Chondrocyte (in vitro differentiated cells): ENCODE data around the gene SMAD3. TPM values are rescaled to one million over a fixed set of nuclear protein-coding genes. Genes with fewer than 3 reads are reported as not detected.

ENCODE experiments used
- DNase-seq: peaks from one replicate; pipeline ENCODE4 v3.0.0; 2021; ENCODE audit warnings: mixed read lengths, low spot score
- H3K27ac Mint-ChIP-seq: one replicate; pipeline ENCODE4 v1.8.0; 2021; ENCODE audit warnings: mild to moderate bottlenecking, moderate library complexity, mixed read lengths; ENCODE audit not compliant: unreplicated experiment
- H3K27me3 Mint-ChIP-seq: 2 replicates; pipeline ENCODE4 v1.8.0; 2021; ENCODE audit warnings: low read depth, mixed read lengths
- H3K36me3 Mint-ChIP-seq: 2 replicates; pipeline ENCODE4 v1.8.0; 2021; ENCODE audit warnings: low read depth, mixed read lengths
- H3K4me1 Mint-ChIP-seq: 2 replicates; pipeline ENCODE4 v1.8.0; 2021; ENCODE audit warnings: low read depth, mild to moderate bottlenecking, mixed read lengths
- H3K4me3 Mint-ChIP-seq: one replicate; pipeline ENCODE4 v1.8.0; 2021; ENCODE audit warnings: mild to moderate bottlenecking, moderate library complexity, mixed read lengths; ENCODE audit not compliant: unreplicated experiment
- H3K9me3 Mint-ChIP-seq: 2 replicates; pipeline ENCODE4 v1.8.0; 2021; ENCODE audit warnings: low read depth, mixed read lengths
- total RNA-seq: library from RNA; stranded (reverse); gene quantifications from 3 replicates; pipeline ENCODE4 v1.2.1, GENCODE V29; 2021
- TF ChIP-seq, protein P1 (sequence below): fragments of 200-600 bp; sonication (generic); IDR thresholded peaks from 2 replicates; pipeline ENCODE4 v1.5.0; 2021; ENCODE audit warnings: antibody characterized with exemption, mild to moderate bottlenecking, moderate library complexity

SMAD3 gene
- total RNA-seq, 1 donor from 2014 or later: 23.2 TPM

DNA sequence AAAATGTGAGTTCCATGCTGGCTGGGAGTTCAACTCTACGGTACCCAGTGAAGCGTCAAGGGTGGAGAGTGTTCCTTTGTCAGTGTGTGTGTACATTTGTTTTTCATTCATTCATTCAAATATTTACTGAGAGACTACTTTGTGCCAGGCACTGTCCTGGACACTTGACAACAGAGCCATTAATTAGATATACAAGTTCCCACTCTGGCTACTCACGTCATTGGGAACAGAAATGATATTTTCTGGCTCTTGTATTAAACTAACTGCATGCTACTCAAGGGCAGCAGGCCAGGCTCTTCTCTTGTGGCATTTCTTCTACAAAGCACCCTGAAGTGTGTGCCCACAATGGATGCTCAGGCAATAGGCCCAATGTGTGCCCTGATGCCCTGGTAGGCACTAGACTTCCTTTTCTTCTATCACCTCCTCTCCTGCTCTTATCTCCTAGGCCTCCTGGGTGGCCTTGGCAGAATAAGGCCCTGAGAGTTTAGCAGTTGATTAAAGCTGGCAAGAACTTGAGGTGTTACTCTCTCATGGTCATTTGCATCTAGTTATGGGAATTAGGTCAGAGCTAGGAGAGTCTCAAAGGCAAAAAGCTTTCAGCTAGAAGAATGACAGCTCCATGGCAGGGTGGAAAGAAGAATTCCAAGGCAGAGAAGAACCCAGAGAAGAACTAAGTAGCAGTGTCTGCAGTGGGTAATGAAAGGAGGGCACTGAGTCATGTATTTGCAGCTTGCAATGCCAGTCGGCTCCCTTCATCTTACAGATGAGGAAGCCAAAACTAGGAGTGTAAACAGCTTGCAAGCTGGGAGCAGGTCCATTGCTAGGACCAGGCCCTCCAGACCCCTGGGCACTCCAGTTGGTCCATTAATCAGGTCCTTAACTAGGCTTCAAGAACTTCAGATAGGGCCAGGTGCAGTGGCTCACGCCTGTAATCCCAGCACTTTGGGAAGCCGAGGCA is 14.0 kb upstream of the SMAD3 start:
- no peaks in the 10 kb centered on the region for H3K36me3 Mint-ChIP-seq
- H3K9me3 Mint-ChIP-seq: no peaks in the 10 kb centered on the region
- no peaks in the 10 kb centered on the region for H3K27me3 Mint-ChIP-seq
- H3K27ac Mint-ChIP-seq: no peak overlapping the region
- TF ChIP-seq, protein P1, sequence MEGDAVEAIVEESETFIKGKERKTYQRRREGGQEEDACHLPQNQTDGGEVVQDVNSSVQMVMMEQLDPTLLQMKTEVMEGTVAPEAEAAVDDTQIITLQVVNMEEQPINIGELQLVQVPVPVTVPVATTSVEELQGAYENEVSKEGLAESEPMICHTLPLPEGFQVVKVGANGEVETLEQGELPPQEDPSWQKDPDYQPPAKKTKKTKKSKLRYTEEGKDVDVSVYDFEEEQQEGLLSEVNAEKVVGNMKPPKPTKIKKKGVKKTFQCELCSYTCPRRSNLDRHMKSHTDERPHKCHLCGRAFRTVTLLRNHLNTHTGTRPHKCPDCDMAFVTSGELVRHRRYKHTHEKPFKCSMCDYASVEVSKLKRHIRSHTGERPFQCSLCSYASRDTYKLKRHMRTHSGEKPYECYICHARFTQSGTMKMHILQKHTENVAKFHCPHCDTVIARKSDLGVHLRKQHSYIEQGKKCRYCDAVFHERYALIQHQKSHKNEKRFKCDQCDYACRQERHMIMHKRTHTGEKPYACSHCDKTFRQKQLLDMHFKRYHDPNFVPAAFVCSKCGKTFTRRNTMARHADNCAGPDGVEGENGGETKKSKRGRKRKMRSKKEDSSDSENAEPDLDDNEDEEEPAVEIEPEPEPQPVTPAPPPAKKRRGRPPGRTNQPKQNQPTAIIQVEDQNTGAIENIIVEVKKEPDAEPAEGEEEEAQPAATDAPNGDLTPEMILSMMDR: no peak
- no peak overlapping the region for H3K4me3 Mint-ChIP-seq
- H3K4me1 Mint-ChIP-seq: peaks cover 41% of the 10 kb centered on the region
- DNase-seq: no peak

DNA sequence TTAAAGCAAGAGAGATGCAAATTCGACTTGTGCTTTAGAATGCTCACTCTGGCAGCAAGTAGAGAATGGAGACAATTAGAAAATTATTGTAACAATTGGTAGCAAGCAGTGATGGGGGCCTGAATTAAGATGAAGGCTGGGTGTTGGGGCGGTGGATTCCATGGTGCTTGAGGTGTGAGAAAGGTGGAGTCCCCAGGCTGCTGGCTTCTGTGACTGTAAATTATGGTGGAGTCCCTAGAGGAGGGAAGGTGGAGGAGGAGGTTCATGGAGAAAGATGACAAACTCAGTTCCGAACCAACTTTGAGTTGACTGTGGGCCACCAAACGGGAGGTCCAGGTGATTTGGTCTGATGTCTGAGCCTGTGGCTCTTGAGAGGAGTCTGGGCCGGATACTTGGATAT is 10.7 kb upstream of the SMAD3 start:
- TF ChIP-seq, protein P1: no peak
- Mint-ChIP-seq H3K27me3 (no peaks in the 10 kb centered on the region), H3K9me3 (no peaks in the 10 kb centered on the region), H3K4me3 (no peak overlapping the region), H3K4me1 (peaks cover 28% of the 10 kb centered on the region), H3K27ac (no peak overlapping the region), H3K36me3 (no peaks in the 10 kb centered on the region)
- DNase-seq: no peak

DNA sequence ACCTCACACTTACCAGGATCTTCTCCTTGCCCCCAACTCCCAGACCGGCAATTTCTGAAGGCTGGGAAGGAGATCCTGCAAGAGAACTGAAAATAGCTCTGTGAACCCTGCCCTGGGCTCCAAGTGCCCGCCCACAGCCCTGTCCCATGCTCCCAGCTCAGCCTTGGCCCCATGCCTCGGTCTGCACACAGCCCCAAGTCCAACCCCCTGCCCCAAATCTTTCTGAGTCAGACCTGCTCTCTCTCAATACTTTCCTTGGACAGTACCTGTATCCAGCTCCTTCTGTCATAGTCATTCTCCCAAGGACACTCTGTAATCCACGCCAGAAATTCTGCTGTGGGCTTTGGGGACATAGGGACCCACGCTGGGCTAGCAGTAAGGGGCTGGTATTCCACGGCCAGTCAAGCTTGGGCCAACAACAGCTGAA is 6.3 kb upstream of the SMAD3 start:
- no peak for DNase-seq
- TF ChIP-seq, protein P1: no peak
- no peaks in the 10 kb centered on the region for H3K9me3 Mint-ChIP-seq
- H3K4me1 Mint-ChIP-seq: peaks cover 13% of the 10 kb centered on the region
- H3K27me3 Mint-ChIP-seq: no peaks in the 10 kb centered on the region
- no peak overlapping the region for H3K27ac Mint-ChIP-seq
- H3K4me3 Mint-ChIP-seq: no peak overlapping the region
- H3K36me3 Mint-ChIP-seq: no peaks in the 10 kb centered on the region

DNA sequence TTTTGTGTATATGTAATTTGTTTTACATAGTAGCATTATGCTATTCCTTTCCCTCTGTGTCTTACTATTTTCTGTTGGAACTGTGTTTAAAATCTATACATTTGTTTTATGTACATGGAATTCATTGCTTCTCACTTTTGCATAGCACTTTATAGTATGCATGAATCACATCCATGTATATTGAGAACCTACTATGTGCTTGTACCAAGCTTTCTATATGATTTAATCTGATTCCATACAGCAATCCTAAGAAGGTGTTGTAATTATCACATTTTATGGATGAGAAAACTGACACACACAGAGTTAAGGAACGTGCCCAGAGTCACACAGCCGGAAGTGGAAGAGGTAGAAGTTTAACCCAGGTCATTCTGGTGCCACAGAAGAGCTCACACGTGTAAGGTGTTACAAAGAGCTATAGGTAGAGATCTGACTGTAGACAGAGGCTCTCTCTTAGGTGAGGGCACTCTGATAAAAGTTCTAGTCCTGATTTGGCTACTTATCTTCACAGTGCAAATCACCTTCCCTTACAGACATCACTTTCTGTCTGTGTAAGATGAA is 3.5 kb upstream of the SMAD3 start:
- peaks cover 21% of the 10 kb centered on the region for H3K4me1 Mint-ChIP-seq
- TF ChIP-seq, protein P1: no peak
- H3K9me3 Mint-ChIP-seq: no peaks in the 10 kb centered on the region
- DNase-seq: no peak
- H3K36me3 Mint-ChIP-seq: peaks cover 1% of the 10 kb centered on the region
- H3K27ac Mint-ChIP-seq: no peak overlapping the region
- no peaks in the 10 kb centered on the region for H3K27me3 Mint-ChIP-seq
- H3K4me3 Mint-ChIP-seq: no peak overlapping the region

- no peak overlapping the region for H3K27ac Mint-ChIP-seq
- H3K27me3 Mint-ChIP-seq: no peaks in the 10 kb centered on the region
- no peak overlapping the region for H3K4me3 Mint-ChIP-seq
- H3K9me3 Mint-ChIP-seq: no peaks in the 10 kb centered on the region
- H3K4me1 Mint-ChIP-seq: peaks cover 27% of the 10 kb centered on the region
- TF ChIP-seq, protein P1: no peak
- H3K36me3 Mint-ChIP-seq: peaks cover 1% of the 10 kb centered on the region
- no peak for DNase-seq
Measured at GRCh38 chr15:67062369-67062985, 2.9 kb upstream of the SMAD3 start.
